Stimulated activated naive CD4-positive, alpha-beta T cell (primary cell): Measurements from ENCODE around the gene XYLT1.

Experiments used
- DNase-seq, 6 experiments: peaks; one replicate each; lab custom pipeline; 2025; lab: John Stamatoyannopoulos, UW

The XYLT1 gene

GRCh38 chr16:17289050-17289449, 181.7 kb downstream of the XYLT1 start:
- DNase-seq = no peak

- DNase-seq = no peak
Observed at GRCh38 chr16:17287166-17287800, 183.5 kb downstream of the XYLT1 start.

- DNase-seq = no peak
Observed at GRCh38 chr16:17286443-17286842, 184.3 kb downstream of the XYLT1 start.

- no peak for DNase-seq
Observed at GRCh38 chr16:17283016-17283415, 187.7 kb downstream of the XYLT1 start.

GRCh38 chr16:17282247-17282646, 188.5 kb downstream of the XYLT1 start:
- DNase-seq = no peak

GRCh38 chr16:17281052-17281451, 189.7 kb downstream of the XYLT1 start:
- no peak for DNase-seq

GRCh38 chr16:17278988-17279387, 191.8 kb downstream of the XYLT1 start:
- no peak for DNase-seq

GRCh38 chr16:17277981-17278381, 192.8 kb downstream of the XYLT1 start:
- no peak for DNase-seq

- DNase-seq = no peak
Observed at GRCh38 chr16:17276610-17277009, 194.2 kb downstream of the XYLT1 start.

- no peak for DNase-seq
Observed at GRCh38 chr16:17276010-17276530, 194.7 kb downstream of the XYLT1 start.

GRCh38 chr16:17275076-17276009, 195.4 kb downstream of the XYLT1 start:
- DNase-seq = no peak

GRCh38 chr16:17273142-17273561, 197.6 kb downstream of the XYLT1 start:
- no peak for DNase-seq

- DNase-seq = no peak
Observed at GRCh38 chr16:17272716-17273115, 198.0 kb downstream of the XYLT1 start.

GRCh38 chr16:17271687-17272086, 199.1 kb downstream of the XYLT1 start:
- no peak for DNase-seq

- no peak for DNase-seq
Observed at GRCh38 chr16:17270683-17271109, 200.1 kb downstream of the XYLT1 start.

- no peak for DNase-seq
Observed at GRCh38 chr16:17270111-17270510, 200.6 kb downstream of the XYLT1 start.

- no peak for DNase-seq
Observed at GRCh38 chr16:17269439-17269838, 201.3 kb downstream of the XYLT1 start.

- DNase-seq = no peak
Observed at GRCh38 chr16:17266608-17267313, 204.0 kb downstream of the XYLT1 start.

GRCh38 chr16:17265154-17265553, 205.6 kb downstream of the XYLT1 start:
- no peak for DNase-seq

GRCh38 chr16:17261197-17261858, 209.4 kb downstream of the XYLT1 start:
- DNase-seq = no peak

GRCh38 chr16:17260276-17260849, 210.4 kb downstream of the XYLT1 start:
- DNase-seq = no peak
